Subcutaneous adipose tissue (tissue), 4 donors: ENCODE measurements around the gene KCNMA1. TPM values are rescaled to one million over a fixed set of nuclear protein-coding genes. Genes with fewer than 3 reads are reported as not detected.

Experiments
- total RNA-seq, 4 donors: library from RNA; depleted of rRNA; stranded (reverse); fragments of >200 nt; gene quantifications; one replicate each; pipeline ENCODE4 v1.1.0, GENCODE V29; 2016
- TF ChIP-seq, protein P1 (sequence below): fragments of 450-650 bp; IDR thresholded peaks from one replicate; pipeline ENCODE4 v1.5.1; 2016; ENCODE audit warnings: low read depth, mild to moderate bottlenecking, control low read depth, antibody characterized with exemption, moderate library complexity

Gene KCNMA1
- total RNA-seq, 4 donors from 2014 or later, result 10.3 to 91.5 (median 23.8) TPM

DNA sequence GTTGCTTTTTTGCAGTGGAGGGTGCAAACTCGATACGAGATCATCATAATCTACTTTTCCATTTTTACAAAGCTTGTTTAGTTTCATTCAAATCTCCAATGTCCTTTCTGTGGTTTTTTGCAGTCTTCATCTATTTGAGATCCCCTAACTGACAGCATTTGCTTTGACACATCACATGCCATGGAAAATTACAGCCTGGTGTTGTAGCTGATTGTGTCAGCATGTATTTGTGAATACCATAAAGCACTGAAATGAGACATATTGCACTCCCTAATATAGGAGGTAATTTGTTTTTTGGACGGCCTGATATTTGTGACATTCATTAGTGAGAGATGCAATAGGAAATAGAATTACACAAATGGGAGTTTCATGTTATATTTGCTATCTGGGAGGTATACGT is 620.8 kb downstream of the KCNMA1 start:
- TF ChIP-seq, protein P1, sequence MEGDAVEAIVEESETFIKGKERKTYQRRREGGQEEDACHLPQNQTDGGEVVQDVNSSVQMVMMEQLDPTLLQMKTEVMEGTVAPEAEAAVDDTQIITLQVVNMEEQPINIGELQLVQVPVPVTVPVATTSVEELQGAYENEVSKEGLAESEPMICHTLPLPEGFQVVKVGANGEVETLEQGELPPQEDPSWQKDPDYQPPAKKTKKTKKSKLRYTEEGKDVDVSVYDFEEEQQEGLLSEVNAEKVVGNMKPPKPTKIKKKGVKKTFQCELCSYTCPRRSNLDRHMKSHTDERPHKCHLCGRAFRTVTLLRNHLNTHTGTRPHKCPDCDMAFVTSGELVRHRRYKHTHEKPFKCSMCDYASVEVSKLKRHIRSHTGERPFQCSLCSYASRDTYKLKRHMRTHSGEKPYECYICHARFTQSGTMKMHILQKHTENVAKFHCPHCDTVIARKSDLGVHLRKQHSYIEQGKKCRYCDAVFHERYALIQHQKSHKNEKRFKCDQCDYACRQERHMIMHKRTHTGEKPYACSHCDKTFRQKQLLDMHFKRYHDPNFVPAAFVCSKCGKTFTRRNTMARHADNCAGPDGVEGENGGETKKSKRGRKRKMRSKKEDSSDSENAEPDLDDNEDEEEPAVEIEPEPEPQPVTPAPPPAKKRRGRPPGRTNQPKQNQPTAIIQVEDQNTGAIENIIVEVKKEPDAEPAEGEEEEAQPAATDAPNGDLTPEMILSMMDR, result no peak

DNA sequence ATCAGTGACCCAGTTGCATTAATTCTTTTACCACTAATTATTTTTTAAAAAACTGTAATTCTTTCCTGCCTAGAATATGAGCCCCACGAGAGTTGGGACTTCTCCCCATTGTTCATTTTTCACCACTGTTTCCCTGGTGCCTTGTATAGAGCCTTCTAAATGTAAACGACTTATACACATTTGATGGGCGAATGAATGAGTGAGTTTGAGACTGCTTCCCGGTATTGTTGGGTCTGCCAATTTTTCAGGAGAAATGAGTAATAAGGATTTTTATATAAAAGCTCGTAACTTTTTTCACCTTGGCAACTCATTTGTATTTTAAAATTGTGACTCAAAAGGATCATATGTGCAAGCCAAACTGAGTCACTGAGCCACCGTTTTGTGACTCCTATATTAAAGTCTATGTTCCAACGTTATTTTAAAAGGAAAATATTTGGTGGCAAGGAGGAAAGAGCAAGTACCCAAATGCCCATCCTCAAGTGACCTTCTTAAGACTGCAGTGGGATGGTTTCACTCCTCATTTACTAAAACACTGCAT is 621.3 kb downstream of the KCNMA1 start:
- TF ChIP-seq, protein P1, result no peak

DNA sequence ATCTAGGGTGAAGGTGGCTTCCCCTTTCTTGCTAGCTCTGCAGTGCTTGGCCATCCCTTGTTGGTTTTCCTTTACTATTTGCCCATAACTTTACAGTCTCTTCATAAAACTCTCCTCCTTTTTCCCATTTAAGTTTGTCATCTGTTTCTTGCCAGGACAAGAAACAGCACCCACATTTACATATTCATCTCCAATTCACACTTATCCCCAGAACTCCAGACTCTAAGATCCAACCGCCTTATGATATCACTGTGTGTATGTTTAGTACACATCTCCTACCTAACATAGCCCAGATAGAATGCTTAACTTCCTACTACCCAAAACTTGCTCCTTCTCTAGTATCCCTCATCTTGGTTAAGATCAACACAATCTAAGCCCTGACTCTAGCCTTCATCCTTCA is 622.2 kb downstream of the KCNMA1 start:
- TF ChIP-seq, protein P1, result no peak

DNA sequence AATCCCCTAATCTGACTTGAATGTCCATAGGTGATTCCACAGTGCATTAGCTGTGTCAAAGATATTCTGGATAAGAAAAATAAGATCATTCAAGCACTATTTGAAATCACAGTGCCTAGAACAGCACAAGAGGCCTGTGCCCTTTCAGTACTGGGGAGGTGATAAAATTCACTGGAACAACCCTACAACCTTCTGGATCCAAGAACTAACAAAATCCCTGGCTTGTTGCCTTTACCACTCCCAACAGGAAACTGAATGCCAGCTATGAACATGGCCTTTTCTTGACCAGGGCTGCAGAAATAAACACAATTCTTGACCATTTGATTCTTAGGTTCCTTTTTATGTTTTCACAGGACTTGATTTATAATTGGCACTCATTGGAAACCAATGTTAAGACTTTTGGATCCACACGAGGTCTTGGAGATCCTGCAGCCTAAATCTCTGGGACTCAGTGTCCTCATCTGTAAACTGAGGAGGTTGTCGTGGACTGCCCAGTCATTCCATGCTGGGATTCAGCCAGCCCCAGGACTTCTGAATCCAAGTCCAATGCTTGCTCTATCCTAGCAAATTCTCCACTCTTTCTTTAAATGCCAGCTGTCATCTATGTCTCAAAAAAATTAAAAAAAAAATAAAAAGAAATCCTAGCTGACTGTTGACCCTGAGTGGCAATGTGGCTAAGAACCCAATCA is 624.7 kb downstream of the KCNMA1 start:
- TF ChIP-seq, protein P1, result no peak

DNA sequence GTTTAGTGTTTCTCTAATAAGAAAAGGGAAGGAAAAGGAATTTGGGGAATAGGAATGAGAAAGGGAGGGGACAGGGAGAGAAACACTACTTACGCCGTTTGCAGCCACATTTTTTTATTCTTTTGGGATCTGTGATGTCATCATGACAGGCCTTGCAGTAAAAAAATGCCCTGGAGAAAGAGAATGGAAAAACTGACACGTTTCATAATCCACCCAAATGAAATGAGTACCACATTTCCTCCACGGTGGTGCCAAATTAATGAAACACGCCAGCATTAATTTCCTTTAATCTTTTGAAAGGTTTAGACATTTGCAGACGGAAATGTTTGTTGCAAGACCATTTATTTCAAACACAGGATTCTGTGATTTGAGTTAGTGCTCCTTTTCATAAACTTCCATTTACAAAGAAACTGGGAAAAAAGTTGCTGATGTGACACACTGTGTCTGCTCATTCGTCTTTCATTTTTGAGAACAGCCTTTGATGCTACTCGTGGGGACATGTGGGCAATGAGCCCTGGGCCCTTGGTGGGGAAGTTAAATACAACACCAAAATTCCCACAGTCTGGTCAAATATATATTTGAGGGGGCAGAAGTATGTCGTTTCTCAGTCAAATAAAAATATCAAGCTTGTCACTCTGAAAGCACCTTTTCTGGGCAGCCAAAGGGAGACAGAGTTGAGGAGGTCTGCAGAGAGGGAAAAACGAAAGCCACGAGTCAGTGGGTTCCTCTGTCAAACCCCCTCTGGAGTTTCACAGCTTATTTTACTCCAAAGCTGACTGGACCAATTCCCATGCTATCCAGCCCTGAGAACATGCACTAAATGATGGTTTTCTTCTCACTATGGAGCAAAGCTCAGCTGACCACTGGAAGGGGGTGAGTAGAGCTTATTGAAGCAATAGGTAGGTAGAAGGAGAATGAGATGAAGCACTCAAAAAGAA is 625.5 kb downstream of the KCNMA1 start:
- TF ChIP-seq, protein P1, result no peak

DNA sequence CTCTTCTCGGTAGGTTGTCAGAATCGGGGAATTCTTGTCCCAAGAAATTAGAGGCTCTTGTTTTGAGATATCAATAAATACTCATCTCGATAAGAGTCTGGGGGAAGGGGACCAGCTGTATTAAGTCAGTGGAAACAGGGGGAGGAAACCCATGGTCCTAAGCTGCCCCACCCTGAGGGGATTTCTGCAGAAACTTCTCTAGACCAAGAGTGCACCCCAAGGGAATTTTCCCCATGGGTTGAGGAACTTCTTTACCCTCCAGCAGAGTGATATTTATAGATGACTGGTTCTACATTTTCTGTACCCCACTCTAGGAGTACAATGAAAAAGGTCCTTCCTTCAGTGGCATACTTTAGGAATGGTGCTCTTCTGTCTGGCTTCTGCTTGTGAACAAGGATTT is 627.2 kb downstream of the KCNMA1 start:
- TF ChIP-seq, protein P1, result no peak

DNA sequence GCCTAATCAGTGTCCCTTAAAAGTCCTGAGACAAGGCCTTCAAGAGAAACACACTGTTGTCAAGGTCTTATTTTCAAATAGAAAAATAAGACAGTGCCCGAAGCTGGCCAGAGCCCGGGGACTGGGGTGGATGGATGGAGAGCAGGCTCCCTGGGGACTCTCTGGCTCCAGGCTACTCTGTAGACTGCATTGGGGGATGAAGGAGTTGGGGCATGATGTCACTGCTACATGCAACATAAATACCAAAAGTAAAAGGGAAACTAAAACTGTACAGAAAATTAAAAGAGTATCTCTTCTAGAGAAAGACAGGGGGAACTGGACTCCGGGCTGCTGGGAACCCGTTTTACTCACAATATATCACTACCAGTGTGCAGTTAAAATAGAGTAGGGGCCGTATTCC is 629.8 kb downstream of the KCNMA1 start:
- TF ChIP-seq, protein P1, result no peak
